Uterus (tissue), 2 donors: ENCODE data around the gene ARHGAP10.

Experiments used
- CTCF ChIP-seq, 4 experiments: fragments of 200-600 bp in 2 of 4; fragments of 450-650 bp in 2 of 4; sonication (generic) in 2 of 4; IDR thresholded peaks; one replicate each; pipeline ENCODE4 v1.5.1; 2016 to 2019; ENCODE audit warnings: antibody characterized with exemption in 4 of 4, mild to moderate bottlenecking in 2 of 4, moderate library complexity in 1 of 4
- POLR2A ChIP-seq, 2 donors: fragments of 450-650 bp; IDR thresholded peaks; one replicate each; pipeline ENCODE4 v1.6.1; 2016; ENCODE audit warnings: antibody characterized with exemption in 2 of 2, mild to moderate bottlenecking in 1 of 2, moderate library complexity in 1 of 2

- TF ChIP-seq CTCF (IDR thresholded peaks at IDR 0.05), result no peak
- no peak for TF ChIP-seq POLR2A (IDR thresholded peaks at IDR 0.05)
Observed at GRCh38 chr4:148062301-148062950, 330.5 kb downstream of the ARHGAP10 start.
